SU-DHL-6 (cell line): Measurements from ENCODE around the gene SLC5A6.

ENCODE experiments used
- EZH2phosphoT487 ChIP-seq: fragments of 200-600 bp; sonication (generic), shearing (Covaris generic); conservative IDR thresholded peaks from 2 replicates; pipeline ENCODE4 v1.6.1; 2018; ENCODE audit warnings: mild to moderate bottlenecking, antibody characterized with exemption, low read length, moderate library complexity, mixed read lengths
- TF ChIP-seq, protein P1 (sequence below): fragments of 200-600 bp; sonication (generic); IDR thresholded peaks from one replicate; pipeline ENCODE4 v1.5.1; 2017; ENCODE audit warnings: antibody characterized with exemption, mild to moderate bottlenecking, low read length, moderate library complexity; ENCODE audit not compliant: insufficient read depth, poor library complexity, severe bottlenecking

- TF ChIP-seq, protein P1, sequence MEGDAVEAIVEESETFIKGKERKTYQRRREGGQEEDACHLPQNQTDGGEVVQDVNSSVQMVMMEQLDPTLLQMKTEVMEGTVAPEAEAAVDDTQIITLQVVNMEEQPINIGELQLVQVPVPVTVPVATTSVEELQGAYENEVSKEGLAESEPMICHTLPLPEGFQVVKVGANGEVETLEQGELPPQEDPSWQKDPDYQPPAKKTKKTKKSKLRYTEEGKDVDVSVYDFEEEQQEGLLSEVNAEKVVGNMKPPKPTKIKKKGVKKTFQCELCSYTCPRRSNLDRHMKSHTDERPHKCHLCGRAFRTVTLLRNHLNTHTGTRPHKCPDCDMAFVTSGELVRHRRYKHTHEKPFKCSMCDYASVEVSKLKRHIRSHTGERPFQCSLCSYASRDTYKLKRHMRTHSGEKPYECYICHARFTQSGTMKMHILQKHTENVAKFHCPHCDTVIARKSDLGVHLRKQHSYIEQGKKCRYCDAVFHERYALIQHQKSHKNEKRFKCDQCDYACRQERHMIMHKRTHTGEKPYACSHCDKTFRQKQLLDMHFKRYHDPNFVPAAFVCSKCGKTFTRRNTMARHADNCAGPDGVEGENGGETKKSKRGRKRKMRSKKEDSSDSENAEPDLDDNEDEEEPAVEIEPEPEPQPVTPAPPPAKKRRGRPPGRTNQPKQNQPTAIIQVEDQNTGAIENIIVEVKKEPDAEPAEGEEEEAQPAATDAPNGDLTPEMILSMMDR, result no peak
- no peak for TF ChIP-seq EZH2phosphoT487
These were observed 3.5 kb downstream of the SLC5A6 start for GRCh38 chr2:27208486-27209050.
